ENCODE measurements around the gene PLEKHS1.

- TF ChIP-seq, protein P1, sequence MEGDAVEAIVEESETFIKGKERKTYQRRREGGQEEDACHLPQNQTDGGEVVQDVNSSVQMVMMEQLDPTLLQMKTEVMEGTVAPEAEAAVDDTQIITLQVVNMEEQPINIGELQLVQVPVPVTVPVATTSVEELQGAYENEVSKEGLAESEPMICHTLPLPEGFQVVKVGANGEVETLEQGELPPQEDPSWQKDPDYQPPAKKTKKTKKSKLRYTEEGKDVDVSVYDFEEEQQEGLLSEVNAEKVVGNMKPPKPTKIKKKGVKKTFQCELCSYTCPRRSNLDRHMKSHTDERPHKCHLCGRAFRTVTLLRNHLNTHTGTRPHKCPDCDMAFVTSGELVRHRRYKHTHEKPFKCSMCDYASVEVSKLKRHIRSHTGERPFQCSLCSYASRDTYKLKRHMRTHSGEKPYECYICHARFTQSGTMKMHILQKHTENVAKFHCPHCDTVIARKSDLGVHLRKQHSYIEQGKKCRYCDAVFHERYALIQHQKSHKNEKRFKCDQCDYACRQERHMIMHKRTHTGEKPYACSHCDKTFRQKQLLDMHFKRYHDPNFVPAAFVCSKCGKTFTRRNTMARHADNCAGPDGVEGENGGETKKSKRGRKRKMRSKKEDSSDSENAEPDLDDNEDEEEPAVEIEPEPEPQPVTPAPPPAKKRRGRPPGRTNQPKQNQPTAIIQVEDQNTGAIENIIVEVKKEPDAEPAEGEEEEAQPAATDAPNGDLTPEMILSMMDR (IDR thresholded peaks at IDR 0.05 in 4 of 5, conservative IDR thresholded peaks at IDR 0.05 in 1 of 5) = no peak
- no peak for TF ChIP-seq POLR2A (IDR thresholded peaks at IDR 0.05)
Observed at GRCh38 chr10:113709221-113709838, 42.2 kb upstream of the PLEKHS1 start.
